Activated T-cell treated with anti-CD3 and anti-CD28 coated beads, Interleukin-2, amount 50 U/mL, for 72 hours (primary cell): Measurements from ENCODE around the gene ERMARD. TPM values are rescaled to one million over a fixed set of nuclear protein-coding genes. Genes with fewer than 3 reads are reported as not detected.

Experiments
- ATAC-seq, 2 donors: fragments of 150-1000 bp; cut with Tn5 transposase; replicated peaks in 1 of 2; 2 replicates each; pipeline ENCODE4 v1.10.0; 2021; ENCODE audit warnings: moderate library complexity in 2 of 2, mild to moderate bottlenecking in 1 of 2
- DNase-seq, 2 donors: peaks; one replicate each; pipeline ENCODE4 v3.0.0; 2021 to 2022; ENCODE audit warnings: mixed read lengths in 1 of 2
- H3K27ac Mint-ChIP-seq: one replicate; pipeline ENCODE4 v1.8.0; 2022; ENCODE audit warnings: mild to moderate bottlenecking, moderate library complexity, mixed read lengths
- H3K27me3 Mint-ChIP-seq: one replicate; pipeline ENCODE4 v1.8.0; 2022; ENCODE audit warnings: low read depth, mixed read lengths
- H3K36me3 Mint-ChIP-seq, 2 donors: one replicate each; pipeline ENCODE4 v1.8.0; 2022; ENCODE audit warnings: mixed read lengths in 2 of 2, mild to moderate bottlenecking in 1 of 2; ENCODE audit not compliant: insufficient read depth in 2 of 2
- H3K4me1 Mint-ChIP-seq: one replicate; pipeline ENCODE4 v1.8.0; 2022; ENCODE audit warnings: low read depth, mixed read lengths
- H3K4me3 Mint-ChIP-seq, 2 donors: one replicate each; pipeline ENCODE4 v1.8.0; 2022; ENCODE audit warnings: mild to moderate bottlenecking in 2 of 2, mixed read lengths in 2 of 2, moderate library complexity in 2 of 2
- H3K9me3 Mint-ChIP-seq, 2 donors: one replicate each; pipeline ENCODE4 v1.8.0; 2022; ENCODE audit warnings: mixed read lengths in 2 of 2
- total RNA-seq, 2 donors: library from RNA; stranded (reverse); gene quantifications; one replicate each; pipeline ENCODE4 v1.2.3, GENCODE V29; 2022

ERMARD gene
- total RNA-seq, 2 donors from 2014 or later = 30.5 to 37.9 TPM

DNA sequence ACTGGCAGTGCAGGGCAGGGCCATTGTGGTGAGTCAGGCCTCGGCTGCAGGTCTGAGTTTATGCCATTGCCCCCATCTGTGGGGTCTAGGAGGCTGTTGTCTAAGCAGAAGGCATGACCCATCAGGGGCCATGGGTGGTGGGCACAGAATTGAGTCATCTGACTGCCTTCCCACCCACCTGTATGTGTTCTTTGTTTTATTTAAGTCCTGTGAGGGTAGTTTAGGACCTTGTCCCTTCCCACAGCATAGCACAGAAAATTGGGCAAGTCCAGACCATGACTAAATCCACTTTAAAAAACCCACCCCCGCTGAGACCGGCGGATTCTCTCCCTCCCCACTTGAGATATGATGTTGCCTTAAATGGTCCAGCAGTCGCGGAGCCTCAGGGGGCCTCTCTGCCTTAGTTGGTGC, 40.3 kb downstream of the ERMARD start:
- peak overlapping the region; percentile 55 to 68 for H3K4me3 Mint-ChIP-seq

DNA sequence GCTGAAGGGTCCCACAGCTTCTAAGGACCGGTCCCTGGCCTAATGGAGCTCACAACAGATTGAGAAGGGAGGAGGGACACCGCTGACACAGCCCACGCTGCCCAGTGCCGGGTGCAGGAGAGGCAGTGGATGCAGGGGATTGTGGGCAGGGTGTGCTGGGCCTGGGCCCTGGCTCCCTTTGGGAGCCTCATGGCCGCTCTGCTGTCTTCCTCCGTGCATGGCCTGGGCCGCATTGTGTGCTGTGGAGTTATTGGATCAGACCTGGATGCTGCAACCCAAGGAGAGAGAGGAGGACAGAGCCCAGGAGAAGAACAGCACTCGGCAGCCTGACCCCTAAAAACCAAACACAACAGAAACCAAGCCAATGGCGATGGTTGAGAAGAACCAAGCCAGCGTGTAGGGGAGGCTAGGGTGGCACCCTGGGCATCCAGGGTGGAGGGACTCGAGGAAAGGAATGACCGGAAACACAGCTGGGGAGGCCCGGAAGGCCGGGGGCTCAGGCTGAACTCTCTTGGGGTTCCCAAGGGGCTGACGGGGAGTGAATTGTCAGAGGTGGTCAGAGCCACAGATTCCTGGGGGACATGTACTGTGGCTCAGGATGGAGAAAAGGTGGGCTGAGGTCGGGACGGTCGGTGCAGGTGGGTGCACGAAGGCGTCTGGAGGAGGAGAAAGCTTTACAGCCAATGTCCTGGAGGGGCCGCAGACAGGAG, 41.0 kb downstream of the ERMARD start:
- Mint-ChIP-seq H3K27ac (no peak overlapping the region), H3K9me3 (no peaks in the 10 kb centered on the region), H3K4me3 (no peak overlapping the region), H3K36me3 (no peaks in the 10 kb centered on the region), H3K27me3 (peaks cover 29% of the 10 kb centered on the region), H3K4me1 (peaks cover 26% of the 10 kb centered on the region)
- DNase-seq (no peak), ATAC-seq (no peak)

More for the DNA sequence above, 40.3 kb downstream of the ERMARD start:
- no peaks in the 10 kb centered on the region for H3K9me3 Mint-ChIP-seq
- H3K36me3 Mint-ChIP-seq = no peaks in the 10 kb centered on the region
- no peak overlapping the region for H3K27ac Mint-ChIP-seq
- DNase-seq (no peak), ATAC-seq (no peak)
- H3K4me1 Mint-ChIP-seq = peaks cover 26% of the 10 kb centered on the region
- H3K27me3 Mint-ChIP-seq = peaks cover 29% of the 10 kb centered on the region

DNA sequence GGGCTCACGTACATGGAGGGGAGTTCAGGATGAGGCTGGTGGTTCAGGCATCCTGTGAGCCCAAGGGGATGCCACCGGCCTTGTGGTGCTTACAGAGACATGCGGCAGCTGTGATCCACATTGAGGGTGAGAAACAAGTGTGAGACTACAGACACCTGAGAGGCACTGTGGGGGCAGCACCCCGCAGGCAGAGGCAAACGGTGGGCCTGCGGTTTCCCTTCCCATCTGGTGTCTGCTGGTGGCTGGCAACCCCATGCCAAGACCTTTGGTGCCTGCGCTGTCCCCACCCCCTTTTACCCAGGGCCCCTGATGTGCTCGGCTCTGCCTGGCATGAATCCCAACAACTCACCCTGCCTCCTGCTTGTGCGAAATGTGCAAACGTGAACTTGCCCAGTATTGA, 42.0 kb downstream of the ERMARD start:
- peaks cover 35% of the 10 kb centered on the region for H3K27me3 Mint-ChIP-seq
- DNase-seq = no peak
- no peaks in the 10 kb centered on the region for H3K9me3 Mint-ChIP-seq
- no peak overlapping the region for H3K27ac Mint-ChIP-seq
- H3K4me1 Mint-ChIP-seq = peaks cover 26% of the 10 kb centered on the region
- no peaks in the 10 kb centered on the region for H3K36me3 Mint-ChIP-seq
- H3K4me3 Mint-ChIP-seq = no peak overlapping the region
- ATAC-seq = no peak

DNA sequence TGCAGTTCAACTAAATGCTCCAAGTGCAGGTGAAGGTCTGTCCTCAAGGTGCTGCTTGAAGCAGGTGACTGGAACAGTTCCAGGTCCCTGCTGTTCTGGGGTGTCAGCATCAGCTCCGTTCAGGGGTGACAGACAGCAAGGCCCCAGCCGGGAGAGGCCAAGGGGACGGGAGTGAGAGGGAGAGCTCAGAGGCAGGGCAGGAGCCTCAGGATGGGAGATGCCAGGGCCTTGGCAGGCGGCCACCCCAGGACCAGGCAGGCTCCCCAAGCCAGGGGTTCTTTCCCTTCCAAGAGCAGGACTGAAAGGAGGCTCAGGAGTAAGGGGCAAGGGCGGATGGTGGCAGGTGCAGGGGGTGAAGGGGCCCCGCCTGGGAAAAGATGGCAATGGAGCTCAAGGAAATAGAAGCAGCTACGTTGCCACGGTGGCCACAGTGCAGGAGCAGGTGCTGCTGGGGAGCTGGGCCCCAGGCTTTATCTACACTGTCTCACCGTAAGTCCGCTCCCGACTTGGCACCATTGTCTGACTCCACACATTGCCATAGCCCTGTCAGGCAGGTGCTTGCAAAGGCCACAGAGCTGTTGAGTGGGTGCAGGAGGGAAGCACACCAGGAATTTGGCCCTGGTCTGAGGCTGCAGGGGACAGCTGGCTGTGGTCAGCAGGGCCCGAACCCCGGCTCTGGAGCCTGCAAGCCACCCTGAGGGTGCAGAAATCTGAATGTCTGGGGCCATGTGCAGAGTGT, 43.1 kb downstream of the ERMARD start:
- Mint-ChIP-seq H3K36me3 (no peaks in the 10 kb centered on the region), H3K4me3 (no peak overlapping the region), H3K9me3 (no peaks in the 10 kb centered on the region), H3K27ac (no peak overlapping the region), H3K27me3 (peaks cover 43% of the 10 kb centered on the region), H3K4me1 (peaks cover 21% of the 10 kb centered on the region)
- ATAC-seq (no peak), DNase-seq (no peak)

DNA sequence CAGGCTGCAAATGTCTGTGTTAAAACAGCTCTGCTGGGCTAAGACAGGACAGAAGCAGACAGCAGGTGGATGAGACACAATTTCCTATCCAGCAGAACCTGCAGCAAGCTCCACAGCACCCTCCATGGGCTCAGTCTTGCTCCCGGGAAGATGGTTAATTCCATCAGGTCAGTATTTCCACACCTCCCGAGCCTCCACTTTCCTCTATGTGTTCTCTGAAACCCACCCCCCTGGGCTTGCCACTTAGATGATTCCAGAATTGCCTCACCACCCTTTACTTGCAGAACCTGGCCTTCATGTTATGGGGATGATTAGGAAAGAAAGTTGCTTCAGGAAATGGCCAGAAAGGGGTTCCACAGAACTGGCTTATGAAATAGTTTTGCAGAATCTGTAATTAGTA, 43.8 kb downstream of the ERMARD start:
- Mint-ChIP-seq H3K4me1 (peaks cover 14% of the 10 kb centered on the region), H3K27ac (no peak overlapping the region), H3K36me3 (no peaks in the 10 kb centered on the region), H3K4me3 (no peak overlapping the region), H3K9me3 (no peaks in the 10 kb centered on the region), H3K27me3 (peaks cover 43% of the 10 kb centered on the region)
- ATAC-seq (no peak), DNase-seq (no peak)

DNA sequence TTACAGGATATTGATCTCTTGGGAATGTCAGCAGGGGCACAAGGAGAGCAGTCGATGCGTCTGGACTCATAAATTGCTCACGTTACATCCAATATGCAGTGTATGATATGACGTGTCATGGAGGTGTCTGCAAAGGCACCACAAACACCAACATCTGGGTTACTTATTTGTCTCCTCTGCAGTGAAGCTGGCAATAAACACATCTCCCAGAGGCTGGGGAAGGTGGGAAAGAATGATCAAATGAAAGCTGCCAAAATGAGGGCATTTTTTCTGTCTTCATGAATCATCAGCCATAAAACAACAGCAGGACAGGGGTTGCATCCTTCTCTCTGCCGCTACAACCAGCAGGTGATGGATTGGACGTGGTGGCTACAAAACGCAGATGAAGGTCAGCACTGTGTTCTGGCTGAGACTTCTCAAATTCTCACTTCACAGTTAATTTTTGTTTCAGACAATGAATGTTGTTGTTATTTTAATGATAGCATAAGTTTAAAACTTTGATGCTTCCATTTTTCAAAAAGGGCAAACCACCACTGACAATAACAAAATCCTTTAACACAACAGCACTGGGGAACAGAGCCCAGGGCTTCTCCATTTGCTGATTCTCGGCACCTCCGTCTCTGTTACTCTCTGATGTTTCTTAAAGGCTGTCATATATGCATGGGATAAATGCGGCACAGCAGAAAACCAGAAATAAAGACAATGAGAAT, 47.5 kb downstream of the ERMARD start:
- Mint-ChIP-seq H3K36me3 (no peaks in the 10 kb centered on the region), H3K4me3 (no peak overlapping the region), H3K9me3 (no peaks in the 10 kb centered on the region), H3K4me1 (peaks cover 11% of the 10 kb centered on the region), H3K27ac (no peak overlapping the region), H3K27me3 (peaks cover 22% of the 10 kb centered on the region)
- no peak for DNase-seq
- ATAC-seq = no peak

GRCh38 chr6:169799474-169799926, 48.1 kb downstream of the ERMARD start:
- Mint-ChIP-seq H3K27ac (no peak overlapping the region), H3K4me1 (peaks cover 17% of the 10 kb centered on the region), H3K27me3 (peaks cover 28% of the 10 kb centered on the region), H3K4me3 (no peak overlapping the region), H3K9me3 (no peaks in the 10 kb centered on the region), H3K36me3 (no peaks in the 10 kb centered on the region)
- DNase-seq = no peak
- ATAC-seq = no peak

- Mint-ChIP-seq H3K27me3 (peaks cover 35% of the 10 kb centered on the region), H3K9me3 (no peaks in the 10 kb centered on the region), H3K4me3 (no peak overlapping the region), H3K36me3 (no peaks in the 10 kb centered on the region), H3K27ac (no peak overlapping the region), H3K4me1 (peaks cover 24% of the 10 kb centered on the region)
- DNase-seq (no peak), ATAC-seq (no peak)
These were observed 48.8 kb downstream of the ERMARD start for GRCh38 chr6:169800116-169800667.

- Mint-ChIP-seq H3K36me3 (no peaks in the 10 kb centered on the region), H3K27ac (no peak overlapping the region), H3K27me3 (peaks cover 42% of the 10 kb centered on the region), H3K9me3 (no peaks in the 10 kb centered on the region), H3K4me1 (peaks cover 30% of the 10 kb centered on the region), H3K4me3 (no peak overlapping the region)
- no peak for ATAC-seq
- DNase-seq = no peak
These were observed 49.4 kb downstream of the ERMARD start for GRCh38 chr6:169800668-169801395.

- DNase-seq = no peak
- Mint-ChIP-seq H3K4me3 (no peak overlapping the region), H3K27me3 (peaks cover 49% of the 10 kb centered on the region), H3K9me3 (no peaks in the 10 kb centered on the region), H3K27ac (no peak overlapping the region), H3K4me1 (peaks cover 35% of the 10 kb centered on the region), H3K36me3 (no peaks in the 10 kb centered on the region)
- ATAC-seq = no peak
These were observed 50.2 kb downstream of the ERMARD start for GRCh38 chr6:169801396-169802160.

DNA sequence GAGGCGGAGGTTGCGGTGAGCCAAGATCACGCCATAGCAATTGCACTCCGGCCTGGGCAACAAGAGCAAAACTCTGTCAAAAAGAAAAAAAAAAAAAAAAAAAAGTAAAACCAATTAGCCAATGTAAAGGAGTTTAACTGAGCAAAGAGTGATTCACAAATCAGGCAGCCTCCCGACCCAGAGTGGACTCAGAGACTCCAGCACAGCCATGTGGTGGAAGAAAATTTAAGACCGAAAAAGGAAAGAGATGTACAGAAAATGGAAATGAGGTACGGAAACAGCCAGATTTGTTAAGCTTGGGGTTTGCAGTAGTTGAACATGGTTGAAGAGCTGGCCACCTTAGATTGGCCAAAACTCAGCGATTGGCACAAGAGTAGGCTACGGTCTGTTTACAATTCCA, 51.4 kb downstream of the ERMARD start:
- Mint-ChIP-seq H3K9me3 (no peaks in the 10 kb centered on the region), H3K4me1 (peaks cover 46% of the 10 kb centered on the region), H3K27ac (no peak overlapping the region), H3K4me3 (peak overlapping the region in 1 of 2 donors; percentile 3), H3K27me3 (peaks cover 59% of the 10 kb centered on the region), H3K36me3 (no peaks in the 10 kb centered on the region)
- no peak for DNase-seq
- no peak for ATAC-seq

GRCh38 chr6:169803271-169803811, 51.9 kb downstream of the ERMARD start:
- ATAC-seq = peak; percentile 27 to 43
- peaks cover 47% of the 10 kb centered on the region for H3K4me1 Mint-ChIP-seq
- no peak overlapping the region for H3K27ac Mint-ChIP-seq
- H3K27me3 Mint-ChIP-seq = peaks cover 54% of the 10 kb centered on the region
- no peaks in the 10 kb centered on the region for H3K9me3 Mint-ChIP-seq
- DNase-seq = no peak
- H3K4me3 Mint-ChIP-seq = peak overlapping the region in 1 of 2 donors; percentile 3
- no peaks in the 10 kb centered on the region for H3K36me3 Mint-ChIP-seq
